ENCODE measurements around the gene NTM.

- no peak for TF ChIP-seq CTCF (IDR thresholded peaks at IDR 0.05)
- TF ChIP-seq POLR2A (IDR thresholded peaks at IDR 0.05): no peak
These were observed 189.9 kb downstream of the NTM start for GRCh38 chr11:131560287-131560686.

All from Peyer's patch (tissue), 4 donors.